PC-9 (cell line): ENCODE measurements around the gene ZNF354C. TPM values are rescaled to one million over a fixed set of nuclear protein-coding genes. Genes with fewer than 3 reads are reported as not detected.

Experiments
- BruUV-seq: library from RNA; stranded (reverse); fragments of 400-500 nt; replicated peaks from 2 replicates; lab custom pipeline; 2021; lab: Mats Ljungman, UMichigan
- CTCF ChIA-PET: fragments of 300-600 bp; sonication (Branson Sonifier 250); formaldehyde crosslinking; loops from one replicate; lab custom pipeline; 2022; ENCODE audit warnings: antibody characterized with exemption; lab: Charles Lee
- POLR2A ChIA-PET: fragments of 300-600 bp; sonication (Branson Sonifier 250); formaldehyde crosslinking; loops from one replicate; lab custom pipeline; 2022; ENCODE audit warnings: antibody characterized with exemption; ENCODE audit not compliant: unreplicated experiment; lab: Charles Lee
- DNase-seq, 2 experiments: peaks; one replicate each; pipeline versions ENCODE4 v3.0.0 to v3.0.0-alpha.2; 2015 to 2022; ENCODE audit warnings: mixed read lengths in 1 of 2
- H2AFZ ChIP-seq: fragments of 200-600 bp; sonication (generic); 2 replicates; pipeline ENCODE4 v1.8.1; 2017; ENCODE audit warnings: antibody characterized with exemption
- H3F3A ChIP-seq: fragments of 200-600 bp; sonication (generic); 2 replicates; pipeline ENCODE4 v1.8.1; 2017; ENCODE audit warnings: antibody characterized with exemption, mild to moderate bottlenecking, low read depth; ENCODE audit not compliant: insufficient read depth
- H3K27ac ChIP-seq: fragments of 200-600 bp; sonication (generic); 2 replicates; pipeline ENCODE4 v1.6.1; 2016; ENCODE audit warnings: mixed run types
- H3K27me3 ChIP-seq: fragments of 200-600 bp; sonication (generic); 2 replicates; pipeline ENCODE4 v1.6.1; 2016; ENCODE audit warnings: low read depth, mixed run types; ENCODE audit not compliant: insufficient read depth
- H3K36me3 ChIP-seq: fragments of 200-600 bp; sonication (generic); 2 replicates; pipeline ENCODE4 v1.6.1; 2016; ENCODE audit warnings: low read depth, mixed run types
- H3K4me1 ChIP-seq: fragments of 200-600 bp; sonication (generic); replicated peaks from 2 replicates; pipeline ENCODE4 v1.6.1; 2016; ENCODE audit warnings: mixed run types; ENCODE audit not compliant: insufficient read depth
- H3K4me2 ChIP-seq: fragments of 200-600 bp; sonication (generic); 2 replicates; pipeline ENCODE4 v1.6.1; 2017; ENCODE audit warnings: mixed run types
- H3K4me3 ChIP-seq: fragments of 200-600 bp; sonication (generic); 2 replicates; pipeline ENCODE4 v1.6.1; 2016; ENCODE audit warnings: mixed run types
- H3K79me2 ChIP-seq: fragments of 200-600 bp; sonication (generic); 2 replicates; pipeline ENCODE4 v1.6.1; 2017; ENCODE audit warnings: low read depth, mixed run types
- H3K9me2 ChIP-seq: fragments of 200-600 bp; sonication (generic); 2 replicates; pipeline ENCODE4 v1.8.1; 2017; ENCODE audit warnings: mild to moderate bottlenecking; ENCODE audit not compliant: insufficient read depth
- H3K9me3 ChIP-seq: fragments of 200-600 bp; sonication (generic); 2 replicates; pipeline ENCODE4 v1.8.1; 2016; ENCODE audit warnings: low read depth; ENCODE audit not compliant: insufficient read depth
- H4K20me1 ChIP-seq: fragments of 200-600 bp; sonication (generic); 2 replicates; pipeline ENCODE4 v1.8.1; 2017; ENCODE audit not compliant: insufficient read depth
- CTCF ChIP-seq: fragments of 200-600 bp; sonication (generic); conservative IDR thresholded peaks from 2 replicates; pipeline ENCODE4 v1.6.1; 2017; ENCODE audit warnings: mixed run types, antibody characterized with exemption, mild to moderate bottlenecking, moderate library complexity
- EZH2 ChIP-seq: fragments of 200-600 bp; sonication (generic); IDR thresholded peaks from 2 replicates; pipeline ENCODE4 v1.8.0; 2017; ENCODE audit warnings: antibody characterized with exemption, low read depth
- intact Hi-C: fragments of 100-400 bp; cut with micrococcal nuclease; formaldehyde crosslinking; loops from one replicate; pipeline ENCODE4 v1.10.0; 2022; ENCODE audit not compliant: unreplicated experiment
- total RNA-seq: library from RNA; stranded (reverse); gene quantifications from 2 replicates; pipeline ENCODE4 v1.2.3, GENCODE V29; 2021

The ZNF354C gene
- total RNA-seq, 1 experiment from 2014 or later = 2.5 TPM

- H3K4me2 ChIP-seq = peak overlapping the region; percentile 34; the same call in 1 of the 2 replicates
- no peaks in the 10 kb centered on the region for H3F3A ChIP-seq
- H3K4me1 ChIP-seq = peaks cover 18% of the 10 kb centered on the region
- DNase-seq = peak; percentile 10 to 59
- H4K20me1 ChIP-seq = no peaks in the 10 kb centered on the region
- no peaks in the 10 kb centered on the region for H3K9me2 ChIP-seq
- peaks cover 10% of the 10 kb centered on the region for H3K9me3 ChIP-seq
- peak overlapping the region; percentile 37; the same call in 1 of the 2 replicates for H2AFZ ChIP-seq
- intact Hi-C loops = no loop called here
- H3K79me2 ChIP-seq = no peaks in the 10 kb centered on the region
- ChIA-PET CTCF (no interaction called here), POLR2A (no interaction called here)
- H3K27me3 ChIP-seq = peaks cover 8% of the 10 kb centered on the region; the same call in 1 of the 2 replicates
- H3K4me3 ChIP-seq = no peak overlapping the region
- no TSS peak for BruUV-seq
- no peak overlapping the region for H3K27ac ChIP-seq
- no peak for TF ChIP-seq CTCF
- no peak for TF ChIP-seq EZH2
- no peaks in the 10 kb centered on the region for H3K36me3 ChIP-seq
Measured at GRCh38 chr5:179054036-179054785, 6.0 kb upstream of the ZNF354C start.

GRCh38 chr5:179054876-179055275 lies 5.3 kb upstream of the ZNF354C start:
- H3K9me2 ChIP-seq = no peaks in the 10 kb centered on the region
- H3K9me3 ChIP-seq = peaks cover 10% of the 10 kb centered on the region
- H3K4me1 ChIP-seq = peaks cover 23% of the 10 kb centered on the region
- CTCF ChIA-PET = no interaction called here
- no peaks in the 10 kb centered on the region for H3F3A ChIP-seq
- TF ChIP-seq EZH2 = no peak
- no peak for TF ChIP-seq CTCF
- POLR2A ChIA-PET = no interaction called here
- H3K79me2 ChIP-seq = no peaks in the 10 kb centered on the region
- no TSS peak for BruUV-seq
- intact Hi-C loops = no loop called here
- no peak overlapping the region for H3K27ac ChIP-seq
- H3K4me3 ChIP-seq = no peak overlapping the region
- H2AFZ ChIP-seq = no peak overlapping the region
- no peak overlapping the region for H3K4me2 ChIP-seq
- DNase-seq = no peak
- H3K36me3 ChIP-seq = no peaks in the 10 kb centered on the region
- H4K20me1 ChIP-seq = no peaks in the 10 kb centered on the region
- peaks cover 7% of the 10 kb centered on the region; the same call in 1 of the 2 replicates for H3K27me3 ChIP-seq

GRCh38 chr5:179055436-179055835 lies 4.7 kb upstream of the ZNF354C start:
- H3K4me1 ChIP-seq = peaks cover 24% of the 10 kb centered on the region
- H3K4me3 ChIP-seq = no peak overlapping the region
- no peaks in the 10 kb centered on the region for H4K20me1 ChIP-seq
- H3K79me2 ChIP-seq = no peaks in the 10 kb centered on the region
- BruUV-seq = no TSS peak
- no peaks in the 10 kb centered on the region for H3K9me2 ChIP-seq
- H3K36me3 ChIP-seq = no peaks in the 10 kb centered on the region
- peaks cover 1% of the 10 kb centered on the region; the same call in 1 of the 2 replicates for H3K27me3 ChIP-seq
- no peak for TF ChIP-seq CTCF
- H3K9me3 ChIP-seq = peaks cover 10% of the 10 kb centered on the region
- intact Hi-C loops = no loop called here
- no peaks in the 10 kb centered on the region for H3F3A ChIP-seq
- ChIA-PET CTCF (no interaction called here), POLR2A (no interaction called here)
- no peak overlapping the region for H3K4me2 ChIP-seq
- no peak overlapping the region for H3K27ac ChIP-seq
- no peak for DNase-seq
- no peak overlapping the region for H2AFZ ChIP-seq
